A172 (cell line): ENCODE results near the gene MACROH2A1. TPM values are rescaled to one million over a fixed set of nuclear protein-coding genes. Genes with fewer than 3 reads are reported as not detected.

Source experiments
- DNase-seq: peaks from one replicate; pipeline ENCODE4 v3.0.0-alpha.2; 2015; ENCODE audit warnings: low spot score
- total RNA-seq: library from RNA; depleted of rRNA; stranded (reverse); fragments of >200 nt; shearing (Covaris generic); gene quantifications from 2 replicates; pipeline ENCODE4 v1.2.3, GENCODE V29; 2014

The MACROH2A1 gene
- total RNA-seq, 1 experiment from 2014 or later: 388 TPM

DNA sequence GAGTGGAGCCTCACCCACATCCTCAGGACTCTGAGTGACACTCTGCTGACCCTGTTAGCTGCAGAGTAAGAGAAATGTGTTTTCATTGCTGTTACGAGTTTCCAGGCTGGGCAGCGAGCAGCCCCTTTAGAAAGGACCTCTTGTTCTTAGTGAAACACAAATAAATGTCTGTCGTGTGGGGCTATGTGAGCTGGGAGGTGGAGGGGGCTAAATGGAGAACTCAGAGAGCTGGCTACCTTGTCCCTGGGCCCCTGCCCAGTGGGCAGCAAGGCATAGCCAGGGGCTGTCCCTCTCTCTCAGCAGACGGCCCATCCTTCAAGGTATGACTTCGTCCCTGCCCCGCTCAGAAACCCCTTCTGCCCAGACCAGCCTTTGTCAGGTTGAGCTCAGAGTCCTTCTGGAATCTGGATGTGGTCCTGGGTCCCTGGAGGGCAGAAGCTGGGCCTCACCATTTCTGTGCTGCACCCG, 38.0 kb upstream of the MACROH2A1 start:
- DNase-seq: no peak

DNA sequence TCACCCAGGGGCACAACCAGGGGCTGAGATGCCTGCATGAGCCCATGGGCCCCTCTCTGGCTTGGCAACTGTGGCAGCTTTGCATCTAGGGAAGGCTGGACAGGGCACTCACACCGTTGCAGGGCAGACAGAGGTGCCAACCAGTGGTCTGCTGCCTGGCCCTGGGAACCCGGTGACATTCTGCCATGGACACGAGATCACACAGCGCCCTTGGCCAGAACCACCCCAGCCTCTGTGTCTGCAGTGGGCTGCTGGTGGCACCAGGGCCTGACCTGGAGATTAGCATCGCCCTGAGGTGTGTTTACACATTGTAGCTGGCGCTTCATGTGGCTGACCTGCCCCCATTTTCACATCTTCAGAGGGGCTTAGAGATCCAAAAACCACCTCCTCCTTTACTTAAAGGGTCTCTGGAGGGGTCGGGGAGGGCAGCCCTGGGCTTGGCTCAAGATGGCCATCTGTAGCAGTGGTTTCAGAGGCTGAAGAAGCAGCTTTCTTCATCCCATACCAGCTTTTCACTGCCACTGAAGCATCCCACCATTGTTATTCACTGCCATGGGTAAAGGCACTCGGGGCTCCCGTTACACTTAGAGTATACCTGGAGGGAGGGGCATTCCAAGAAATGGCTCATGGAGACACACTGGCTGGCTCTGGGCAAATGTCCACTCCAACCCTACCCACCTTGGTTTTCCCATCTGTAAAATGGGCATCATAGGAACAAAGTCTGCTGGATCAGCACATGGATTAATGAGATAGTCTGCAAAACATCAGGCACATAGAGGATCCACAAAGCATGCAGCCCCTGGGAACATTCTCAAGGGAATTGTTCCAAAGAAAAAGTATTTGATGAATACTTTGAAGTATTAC, 36.7 kb upstream of the MACROH2A1 start:
- no peak for DNase-seq

DNA sequence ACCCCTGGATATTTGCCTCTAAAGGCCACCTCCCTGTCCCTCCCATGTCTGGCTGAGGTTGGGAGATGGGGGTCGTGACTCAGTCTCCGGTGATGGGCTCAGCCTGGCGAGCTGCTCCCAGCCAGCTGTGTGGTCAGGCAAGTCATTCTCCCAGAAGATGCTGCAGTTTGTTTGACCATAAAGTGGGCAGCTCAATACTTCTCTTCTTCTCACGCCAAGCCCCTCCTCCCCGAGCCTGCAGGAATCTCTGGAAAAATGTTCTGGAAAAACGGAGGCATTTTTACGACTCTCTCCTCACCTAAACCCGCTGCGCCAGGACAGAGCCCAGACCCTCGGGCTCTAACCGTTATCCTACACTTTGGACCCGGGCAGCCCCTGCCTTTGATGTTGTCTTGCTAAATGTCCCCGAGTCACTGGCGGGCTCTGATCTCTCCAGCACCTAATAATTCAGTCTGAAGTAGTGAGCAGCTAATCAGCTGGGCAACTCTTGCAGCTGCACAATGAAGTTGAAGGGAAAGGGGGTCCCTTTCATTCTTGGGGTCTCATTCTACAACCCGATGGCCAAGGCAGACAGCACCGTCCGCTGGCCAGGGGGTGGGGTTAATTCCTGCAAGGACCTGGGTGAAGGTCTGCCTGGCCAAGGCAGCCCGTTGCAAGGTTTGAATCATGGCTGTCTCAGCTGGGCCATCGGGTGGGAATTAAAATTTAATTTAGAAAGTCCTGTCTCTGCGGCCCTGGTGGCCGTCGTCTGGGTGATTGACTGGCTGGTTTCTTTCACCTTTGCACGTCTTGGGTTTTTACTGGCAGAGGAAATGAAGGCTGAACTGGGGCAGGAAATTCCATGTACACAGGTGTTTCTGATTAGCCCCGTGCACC, 35.8 kb upstream of the MACROH2A1 start:
- no peak for DNase-seq

DNA sequence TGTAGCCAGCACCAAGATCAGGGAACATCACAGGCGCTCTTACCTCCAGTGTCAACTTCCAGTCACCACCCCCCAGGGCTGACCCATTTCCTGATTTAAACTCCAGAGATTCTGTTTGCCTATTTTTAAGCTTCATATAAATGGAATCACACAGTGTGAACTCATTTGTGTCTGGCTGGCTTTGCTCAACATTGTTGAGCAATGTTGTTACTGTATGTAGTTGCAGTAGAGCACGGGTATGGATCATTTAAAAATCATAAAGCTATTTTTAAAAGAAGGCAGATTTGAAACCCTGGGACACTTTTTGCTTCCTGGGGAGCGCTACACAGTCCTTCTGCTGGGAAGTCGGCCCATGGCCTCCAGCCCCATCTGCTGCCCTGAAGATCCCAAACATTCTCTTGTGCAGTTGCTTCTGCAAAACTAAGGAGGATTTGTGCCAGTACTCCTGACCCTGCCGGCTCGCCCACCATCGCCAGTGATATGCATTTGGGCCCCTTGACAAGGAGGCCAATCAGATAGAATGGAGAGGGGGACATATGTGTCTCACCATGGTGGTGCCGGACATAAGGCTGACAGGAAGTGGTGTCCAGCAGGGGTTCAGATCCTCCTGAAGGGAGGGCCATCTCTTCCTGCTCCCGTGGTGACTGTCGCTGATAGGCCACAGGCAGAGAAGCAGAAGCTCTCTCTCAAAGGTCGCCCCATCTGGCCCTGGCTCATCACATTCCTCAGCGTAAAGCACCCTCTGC, 34.8 kb upstream of the MACROH2A1 start:
- DNase-seq: no peak

DNA sequence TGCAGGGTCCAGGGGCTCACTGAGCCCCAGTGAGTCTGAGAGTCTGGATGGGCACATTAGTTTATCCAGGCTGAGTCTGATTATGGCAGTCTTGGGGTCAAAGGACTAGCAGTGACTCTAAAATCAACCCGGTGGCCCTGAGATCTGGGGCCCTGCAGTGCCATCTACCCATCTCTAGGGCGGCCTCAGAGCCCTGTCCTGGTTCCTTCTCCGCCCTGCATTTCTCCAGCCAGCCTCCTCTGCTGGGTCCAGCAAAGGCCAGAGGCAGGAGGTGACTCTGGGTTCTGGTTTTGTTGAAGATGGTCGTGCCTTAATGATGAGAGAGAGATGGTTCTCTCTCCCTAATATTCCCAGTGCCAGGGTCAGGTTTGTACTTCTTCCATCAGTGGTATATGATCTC, 33.1 kb upstream of the MACROH2A1 start:
- no peak for DNase-seq

DNA sequence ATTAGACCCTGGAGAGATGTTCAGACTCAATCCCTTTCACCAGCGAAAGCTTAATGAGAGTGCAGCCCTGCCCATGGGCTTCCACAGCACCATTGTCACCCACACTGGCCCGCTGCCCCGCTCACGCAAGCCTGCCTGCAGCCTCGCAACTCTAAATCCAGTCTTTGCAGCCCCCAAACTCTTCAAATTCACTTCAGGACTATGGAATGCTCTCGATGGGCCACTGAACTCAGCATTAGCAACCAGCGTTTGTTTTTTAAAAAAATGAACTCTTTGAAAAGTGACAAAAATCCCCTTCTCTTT, 31.1 kb upstream of the MACROH2A1 start:
- no peak for DNase-seq

DNA sequence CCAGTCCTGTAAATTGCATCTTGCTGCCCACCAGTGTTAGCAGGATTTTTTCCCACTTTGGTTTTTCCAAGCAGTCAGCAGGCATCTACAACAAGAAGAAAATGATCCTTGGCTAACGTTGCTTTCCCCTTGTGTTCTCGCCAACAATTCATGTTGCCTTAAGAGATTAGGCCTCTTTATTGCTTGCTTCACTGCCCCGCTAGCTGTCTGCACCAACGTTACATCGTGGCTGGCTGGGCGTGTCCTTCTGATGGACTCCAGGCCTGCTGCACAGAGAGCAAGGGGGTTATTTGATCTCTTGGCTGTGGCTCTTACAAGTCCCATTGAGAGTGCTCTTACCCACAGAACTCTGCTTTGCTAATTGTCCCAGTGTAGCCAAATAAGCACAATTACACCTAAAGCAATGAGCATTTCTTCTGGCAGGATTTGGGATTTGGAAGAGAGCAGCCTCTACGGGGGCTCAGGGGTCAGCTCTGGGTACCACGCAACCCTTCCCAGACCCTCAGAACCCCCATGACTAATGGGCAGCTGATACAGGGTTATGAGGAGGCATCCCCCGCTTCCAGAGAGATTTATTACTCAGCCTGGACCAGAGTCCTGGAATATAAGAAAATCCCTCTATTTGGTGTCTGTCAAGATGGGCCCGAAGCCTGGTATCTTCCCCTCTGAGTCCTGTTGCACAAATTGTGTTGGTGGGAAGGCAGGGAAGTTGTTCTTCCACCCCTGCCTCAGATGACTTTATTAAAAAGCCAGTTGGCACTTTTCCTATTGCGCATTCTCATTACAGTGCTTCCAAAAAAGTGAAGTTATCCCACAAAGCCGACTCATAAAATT, 30.5 kb upstream of the MACROH2A1 start:
- DNase-seq: no peak

DNA sequence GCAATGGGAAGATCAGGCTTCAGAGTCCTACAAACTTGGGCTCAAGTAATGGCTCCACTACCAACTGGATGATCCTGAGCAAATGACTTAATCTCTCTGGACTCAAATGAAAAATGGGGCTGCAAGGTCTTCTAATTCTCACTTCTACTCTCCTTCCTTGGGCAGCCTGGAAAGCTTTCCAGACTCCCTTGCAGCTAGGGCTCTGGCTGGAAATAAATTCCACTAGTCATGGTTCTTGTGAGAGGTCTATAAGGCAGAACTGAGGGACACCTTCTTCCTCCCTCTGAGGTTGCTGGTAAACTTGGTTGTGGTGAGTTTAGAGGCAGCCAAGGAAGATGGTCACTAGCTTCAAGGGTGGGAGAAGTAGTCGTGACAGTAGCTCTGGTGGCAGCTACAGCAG, 29.6 kb upstream of the MACROH2A1 start:
- DNase-seq: no peak

DNA sequence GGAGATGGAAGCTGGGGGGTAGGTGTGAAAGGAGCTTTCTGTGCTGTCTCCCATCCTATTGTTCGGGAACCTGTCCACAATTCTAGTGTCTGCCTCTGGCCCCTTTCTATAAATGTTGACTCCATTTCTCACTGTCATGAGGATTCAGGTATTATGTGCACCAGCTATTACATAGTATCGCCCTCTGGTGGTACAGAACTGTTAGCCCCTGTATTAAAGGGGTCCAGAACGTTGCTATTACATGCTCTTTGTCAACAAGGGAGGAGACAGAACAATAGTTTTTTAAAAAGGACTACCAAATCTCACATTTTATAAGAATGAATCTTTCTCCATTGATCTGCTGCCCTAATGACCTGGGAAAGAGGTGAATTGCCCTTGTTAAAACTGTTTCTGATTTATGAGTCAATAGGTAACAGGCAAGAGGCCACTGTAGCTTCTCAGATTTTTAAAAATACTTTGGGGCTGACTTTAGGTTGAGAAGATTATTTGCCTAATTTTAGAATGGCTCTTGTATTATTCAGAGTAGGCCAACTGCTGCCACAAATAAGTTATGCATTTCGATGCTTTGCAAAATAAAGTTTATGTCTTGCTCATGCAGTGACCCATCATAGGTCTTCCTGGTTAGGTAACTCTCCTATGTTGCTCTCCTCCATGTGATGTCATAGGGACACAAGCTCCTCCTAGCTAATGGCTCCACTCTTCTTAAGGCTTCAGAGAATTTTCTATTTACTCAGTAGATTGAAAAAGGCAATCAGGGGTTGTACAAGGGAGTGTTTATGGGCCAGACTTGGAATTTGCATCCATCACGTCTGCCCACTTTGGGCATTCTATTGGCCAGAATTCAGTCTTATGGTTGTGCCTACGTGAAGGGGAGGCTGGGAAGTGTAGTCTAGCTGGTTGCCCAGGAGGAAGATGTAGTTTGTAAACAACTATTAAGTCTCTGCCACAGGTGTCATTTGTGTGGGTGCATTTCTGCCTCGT, 27.4 kb upstream of the MACROH2A1 start:
- peak; percentile 55 for DNase-seq

DNA sequence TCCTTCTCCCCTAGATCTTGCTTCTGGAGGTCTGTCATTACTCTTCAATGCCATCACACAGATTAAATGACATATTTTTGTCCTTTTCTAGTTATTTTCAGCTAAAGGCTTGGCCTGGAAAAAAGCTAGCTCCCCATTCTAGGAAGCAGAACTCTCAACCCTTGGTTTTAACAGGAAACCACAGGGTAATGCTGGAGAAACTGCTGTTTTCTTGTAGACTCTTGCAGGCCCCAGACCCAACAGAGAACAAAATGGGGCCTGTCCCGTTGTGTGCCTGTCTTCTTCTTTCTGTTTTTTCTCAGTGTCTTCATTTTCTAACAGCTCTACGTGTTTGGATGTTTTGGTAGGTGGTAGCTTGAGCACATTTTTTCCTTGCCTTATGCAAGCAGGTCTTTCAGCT, 26.6 kb upstream of the MACROH2A1 start:
- no peak for DNase-seq

DNA sequence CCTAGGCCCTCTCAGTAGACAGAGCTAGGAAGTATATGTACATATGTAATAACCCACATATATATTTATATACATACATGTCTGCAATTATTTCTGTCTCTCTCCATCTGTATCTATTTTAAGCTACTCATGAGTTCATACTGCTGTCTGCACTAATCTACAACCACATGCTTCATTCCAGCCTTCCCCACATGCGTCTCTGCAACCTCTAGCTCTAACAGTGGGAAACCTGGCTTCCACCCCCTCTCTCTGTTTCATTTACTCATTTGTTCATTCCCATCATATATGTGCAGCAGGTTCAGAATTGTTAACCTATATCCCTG, 24.8 kb upstream of the MACROH2A1 start:
- no peak for DNase-seq

DNA sequence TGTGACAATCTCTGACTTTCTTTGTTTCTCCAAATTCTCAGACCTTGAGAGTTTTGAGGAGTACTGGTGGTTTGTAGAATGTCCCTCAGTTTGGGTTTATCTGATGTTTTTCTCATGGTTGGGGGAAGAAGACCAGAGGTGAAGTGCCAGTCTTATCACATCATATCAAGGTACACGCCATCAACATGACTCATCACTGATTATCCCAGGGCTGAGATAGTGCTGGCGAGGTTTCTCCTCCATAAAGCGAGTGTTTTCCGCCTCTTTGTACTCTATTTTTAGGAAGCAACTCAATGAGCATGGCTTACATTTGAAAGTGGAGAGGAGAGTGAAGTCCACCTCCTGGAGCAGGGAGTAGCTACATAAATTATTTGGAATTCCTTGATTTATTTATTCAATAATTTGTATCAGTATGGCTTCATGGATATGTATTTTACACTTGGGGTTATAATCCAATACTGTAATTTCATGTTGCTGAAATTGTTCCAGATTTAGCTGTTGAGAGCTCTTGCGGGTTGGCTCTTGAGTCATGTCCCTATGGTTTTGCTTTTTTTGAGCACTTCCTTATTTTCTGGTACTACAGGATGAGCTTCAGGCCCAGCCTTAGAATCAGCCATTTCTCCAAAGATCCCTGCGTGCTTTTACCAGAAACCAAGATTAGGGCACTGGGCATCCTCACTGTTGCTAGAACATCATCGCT, 24.3 kb upstream of the MACROH2A1 start:
- peak; percentile 80 for DNase-seq

DNA sequence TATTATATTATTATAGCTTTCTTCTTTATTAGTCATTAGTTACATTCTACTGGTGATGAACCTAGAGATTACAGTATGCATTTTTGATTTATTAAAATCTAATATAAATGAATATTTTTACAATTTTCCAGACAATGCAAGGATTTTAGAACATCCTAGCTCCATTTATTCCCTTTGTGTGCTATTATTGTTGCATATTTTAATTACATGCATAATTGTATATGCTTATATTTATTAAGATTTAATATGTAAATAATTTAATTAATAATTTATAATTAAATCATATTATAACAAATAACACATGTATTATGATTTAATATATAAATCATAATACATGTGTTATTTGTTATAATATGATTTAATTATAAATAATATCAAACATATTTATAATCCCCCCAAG, 23.4 kb upstream of the MACROH2A1 start:
- DNase-seq: no peak

DNA sequence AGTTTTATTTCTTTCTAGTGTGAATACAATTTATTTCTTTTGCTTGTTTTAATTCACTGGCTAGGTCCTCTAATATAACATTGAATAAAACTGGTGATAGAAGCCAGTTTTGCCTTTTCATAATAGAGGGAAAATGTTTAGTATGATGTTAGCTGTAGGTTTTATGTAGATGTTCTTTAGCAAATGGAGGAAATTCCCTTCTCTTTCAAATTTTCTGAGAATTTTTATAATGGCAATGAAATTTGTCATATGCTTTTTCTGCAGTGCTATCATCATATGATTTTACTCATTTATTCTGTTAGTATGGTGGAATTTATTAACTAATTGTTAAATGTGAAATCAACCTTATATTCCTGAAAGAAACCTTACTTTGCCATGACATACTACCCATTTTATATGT, 18.1 kb upstream of the MACROH2A1 start:
- DNase-seq: no peak

DNA sequence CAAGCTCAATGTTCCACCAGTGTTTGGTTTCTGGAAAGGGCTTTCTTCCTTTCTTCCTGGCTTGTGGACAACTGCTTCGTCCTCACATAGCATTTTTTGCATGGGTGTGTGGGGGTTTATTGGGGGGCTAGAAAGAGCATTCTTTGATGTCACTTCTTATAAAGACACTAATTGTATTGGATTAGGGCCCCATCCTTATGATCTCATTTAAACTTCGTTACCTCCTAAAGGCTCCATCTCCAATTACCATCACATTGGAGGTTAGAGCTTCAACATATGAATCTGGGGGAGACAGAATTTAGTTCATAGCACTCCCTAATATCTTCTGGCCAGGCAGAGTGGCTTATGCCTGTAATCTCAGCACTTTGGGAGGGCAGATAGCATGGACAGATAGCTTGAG, 6.1 kb upstream of the MACROH2A1 start:
- no peak for DNase-seq

DNA sequence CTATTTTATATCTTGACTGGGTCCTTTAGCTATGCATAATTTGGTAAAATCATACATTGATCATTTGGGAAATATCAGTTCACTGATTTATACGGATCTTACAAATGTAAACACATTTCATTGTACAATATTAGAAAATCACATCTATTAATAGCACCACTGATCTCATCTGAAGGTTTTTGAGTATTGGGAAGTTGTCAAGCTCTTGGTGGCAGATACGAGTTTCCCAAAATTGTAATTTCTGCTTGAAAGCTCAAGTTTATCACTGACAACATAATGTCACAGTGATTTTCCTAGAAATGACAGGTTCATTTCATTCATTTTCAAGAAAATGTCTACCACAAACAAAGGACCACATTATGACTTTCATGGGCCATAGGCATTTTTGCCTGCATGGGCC, 3.0 kb upstream of the MACROH2A1 start:
- no peak for DNase-seq

DNA sequence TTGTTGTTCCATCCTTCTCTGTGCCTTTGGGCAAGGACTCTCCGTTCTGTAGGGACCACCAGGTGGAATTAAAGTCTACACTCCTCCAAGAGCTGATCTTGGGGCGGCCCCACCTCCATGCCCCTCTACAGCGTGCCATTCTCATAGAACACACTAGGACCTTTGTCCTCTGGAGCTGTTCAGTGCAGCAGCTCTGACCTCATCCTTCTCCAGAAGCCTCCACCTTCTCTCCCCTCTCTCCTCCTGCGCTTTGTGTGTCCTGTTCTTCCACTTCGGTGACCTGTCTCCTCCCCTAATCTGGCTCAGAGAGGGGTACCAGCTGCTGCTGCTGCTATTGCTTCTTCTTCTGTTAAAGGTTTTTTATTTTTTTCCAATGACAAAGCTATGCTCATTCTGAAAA, 1.8 kb upstream of the MACROH2A1 start:
- no peak for DNase-seq

DNA sequence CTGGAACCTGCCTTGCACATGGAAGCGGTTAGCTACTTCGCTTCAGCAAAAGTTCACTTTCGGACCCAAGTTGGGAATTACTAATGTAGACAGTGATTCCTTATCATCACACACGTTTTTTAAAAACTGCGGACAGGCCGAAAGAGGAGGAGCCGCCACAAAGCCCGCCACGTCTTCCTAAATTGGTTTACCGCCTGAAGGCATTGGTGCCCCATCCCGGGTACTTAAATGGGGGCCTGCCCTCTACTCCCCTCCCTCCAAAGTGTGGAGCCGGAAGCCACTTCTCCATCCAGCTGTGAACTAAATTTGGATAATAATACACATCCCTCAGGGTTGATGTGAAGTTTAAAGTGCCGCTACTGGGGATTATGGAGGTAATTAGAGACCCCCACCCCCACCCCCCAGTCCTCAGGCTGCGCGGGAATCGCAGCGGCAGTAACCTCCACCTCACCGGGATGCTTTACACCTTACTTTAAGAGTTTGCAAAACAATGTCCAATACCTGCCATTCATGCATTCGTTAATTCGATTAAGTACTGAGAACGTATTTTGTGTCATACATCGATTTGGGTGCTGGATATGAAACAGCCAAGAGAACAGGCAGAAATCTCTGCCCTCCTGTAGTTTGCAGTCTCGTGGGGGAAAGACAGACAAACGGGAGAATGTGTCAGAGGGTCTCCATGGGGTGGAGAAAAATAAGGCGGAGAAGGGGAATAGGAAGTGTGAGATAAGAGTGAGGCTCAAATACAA, 937 bp upstream of the MACROH2A1 start:
- no peak for DNase-seq
